K562 (cell line): Measurements from ENCODE around the gene HMGB2. TPM values are rescaled to one million over a fixed set of nuclear protein-coding genes. Genes with fewer than 3 reads are reported as not detected.

ENCODE experiments used
- ASH1L ChIP-seq: fragments of 450-650 bp; IDR thresholded peaks from 2 replicates; pipeline ENCODE4 v1.6.1; 2018; ENCODE audit warnings: borderline replicate concordance, mild to moderate bottlenecking, low read depth; ENCODE audit not compliant: partially characterized antibody
- BACH1 ChIP-seq: fragments of 200-800 bp; sonication (Bioruptor generic); IDR thresholded peaks from 2 replicates; pipeline ENCODE4 v1.6.1; 2016; ENCODE audit warnings: missing genetic modification characterization, missing compliant biosample characterization
- FOXK2 ChIP-seq, 2 experiments: fragments of 450-650 bp; IDR thresholded peaks in 1 of 2; conservative IDR thresholded peaks in 1 of 2; 2 replicates each; pipeline ENCODE4 v1.6.1; 2016; ENCODE audit warnings: low read depth in 2 of 2, mild to moderate bottlenecking in 1 of 2
- NFIC ChIP-seq: fragments of 450-650 bp; IDR thresholded peaks from 2 replicates; pipeline ENCODE4 v1.6.1; 2017; ENCODE audit warnings: mild to moderate bottlenecking, inconsistent platforms
- RFX5 ChIP-seq: IDR thresholded peaks from 2 replicates; pipeline ENCODE4 v1.6.1; 2011; ENCODE audit warnings: low read depth, mild to moderate bottlenecking, improper control_type of control experiment, low read length
- SRSF9 ChIP-seq: fragments of 200-400 bp; formaldehyde crosslinking; IDR thresholded peaks from 2 replicates; pipeline ENCODE4 v1.6.1; 2017; ENCODE audit warnings: low read depth, low read length, borderline replicate concordance
- polyA plus RNA-seq, 8 experiments: library from polyadenylated mRNA; depleted of rRNA in 4 of 8; stranded (reverse) in 5 of 8; unstranded in 3 of 8; fragments of >200 nt; fragmentation: Nextera tagmentation in 2 of 8; fragmentation: Illumina TruSeq in 1 of 8; extraction: Ambion mirVana in 2 of 8; extraction: Trizol in 1 of 8; gene quantifications; 2 replicates each; pipeline versions ENCODE4 v1.2.1 to v1.2.3, GENCODE V29; 2011 to 2014; ENCODE audit warnings: inconsistent platforms in 1 of 8, missing spikeins in 1 of 8
- total RNA-seq, 7 experiments: library from RNA; depleted of rRNA in 6 of 7; stranded (reverse); fragments of >200 nt in 6 of 7; fragmentation: Illumina TruSeq in 2 of 7; extraction: Trizol in 2 of 7; gene quantifications; 2 replicates each; pipeline versions ENCODE4 v1.2.1 to v1.2.3, GENCODE V29; 2011 to 2021; ENCODE audit warnings: low replicate concordance in 1 of 7
- TF ChIP-seq, protein P1 (sequence below): sonication (generic); formaldehyde crosslinking; IDR thresholded peaks from 2 replicates; pipeline ENCODE4 v1.8.1; 2023; ENCODE audit warnings: missing genetic modification reagents, mild to moderate bottlenecking, borderline replicate concordance

Gene HMGB2
- total and polyA plus RNA-seq, 9 of the 15 experiments (the other 6 are each of a cell fraction or from before 2014, with no cell fraction given), result 309 to 822 (median 626) TPM

DNA sequence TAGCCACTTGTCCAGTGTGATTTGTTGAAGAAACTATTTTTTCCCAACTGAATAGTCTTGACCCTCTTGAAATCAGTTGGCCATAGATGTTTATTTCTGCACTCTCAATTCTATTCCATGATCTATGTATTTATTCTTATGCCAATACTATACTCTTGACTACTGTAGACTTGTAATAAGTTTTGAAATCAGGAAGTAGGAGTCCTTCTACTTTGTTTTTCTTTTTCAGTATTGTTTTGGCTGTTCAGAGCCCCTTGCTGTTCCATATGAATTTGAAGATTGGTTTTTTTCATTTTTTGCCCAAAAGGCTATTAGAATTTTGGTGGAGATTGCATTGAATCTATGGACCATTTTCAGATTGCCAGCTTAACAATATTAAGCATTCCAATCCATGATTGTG, 46.8 kb upstream of the HMGB2 start (continued):
- TF ChIP-seq, protein P1, sequence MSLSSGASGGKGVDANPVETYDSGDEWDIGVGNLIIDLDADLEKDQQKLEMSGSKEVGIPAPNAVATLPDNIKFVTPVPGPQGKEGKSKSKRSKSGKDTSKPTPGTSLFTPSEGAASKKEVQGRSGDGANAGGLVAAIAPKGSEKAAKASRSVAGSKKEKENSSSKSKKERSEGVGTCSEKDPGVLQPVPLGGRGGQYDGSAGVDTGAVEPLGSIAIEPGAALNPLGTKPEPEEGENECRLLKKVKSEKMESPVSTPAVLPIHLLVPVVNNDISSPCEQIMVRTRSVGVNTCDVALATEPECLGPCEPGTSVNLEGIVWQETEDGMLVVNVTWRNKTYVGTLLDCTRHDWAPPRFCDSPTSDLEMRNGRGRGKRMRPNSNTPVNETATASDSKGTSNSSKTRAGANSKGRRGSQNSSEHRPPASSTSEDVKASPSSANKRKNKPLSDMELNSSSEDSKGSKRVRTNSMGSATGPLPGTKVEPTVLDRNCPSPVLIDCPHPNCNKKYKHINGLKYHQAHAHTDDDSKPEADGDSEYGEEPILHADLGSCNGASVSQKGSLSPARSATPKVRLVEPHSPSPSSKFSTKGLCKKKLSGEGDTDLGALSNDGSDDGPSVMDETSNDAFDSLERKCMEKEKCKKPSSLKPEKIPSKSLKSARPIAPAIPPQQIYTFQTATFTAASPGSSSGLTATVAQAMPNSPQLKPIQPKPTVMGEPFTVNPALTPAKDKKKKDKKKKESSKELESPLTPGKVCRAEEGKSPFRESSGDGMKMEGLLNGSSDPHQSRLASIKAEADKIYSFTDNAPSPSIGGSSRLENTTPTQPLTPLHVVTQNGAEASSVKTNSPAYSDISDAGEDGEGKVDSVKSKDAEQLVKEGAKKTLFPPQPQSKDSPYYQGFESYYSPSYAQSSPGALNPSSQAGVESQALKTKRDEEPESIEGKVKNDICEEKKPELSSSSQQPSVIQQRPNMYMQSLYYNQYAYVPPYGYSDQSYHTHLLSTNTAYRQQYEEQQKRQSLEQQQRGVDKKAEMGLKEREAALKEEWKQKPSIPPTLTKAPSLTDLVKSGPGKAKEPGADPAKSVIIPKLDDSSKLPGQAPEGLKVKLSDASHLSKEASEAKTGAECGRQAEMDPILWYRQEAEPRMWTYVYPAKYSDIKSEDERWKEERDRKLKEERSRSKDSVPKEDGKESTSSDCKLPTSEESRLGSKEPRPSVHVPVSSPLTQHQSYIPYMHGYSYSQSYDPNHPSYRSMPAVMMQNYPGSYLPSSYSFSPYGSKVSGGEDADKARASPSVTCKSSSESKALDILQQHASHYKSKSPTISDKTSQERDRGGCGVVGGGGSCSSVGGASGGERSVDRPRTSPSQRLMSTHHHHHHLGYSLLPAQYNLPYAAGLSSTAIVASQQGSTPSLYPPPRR, result no peak
- TF ChIP-seq ASH1L, result no peak
- no peak for TF ChIP-seq SRSF9
- no peak for TF ChIP-seq BACH1 (tag)
- TF ChIP-seq FOXK2 (conservative IDR thresholded peaks at IDR 0.05 in 1 of 2, IDR thresholded peaks at IDR 0.05 in 1 of 2; ENCODE audit: low read depth in 2 of 2), result no peak
- TF ChIP-seq RFX5, result no peak
- no peak for TF ChIP-seq NFIC
